Tibial nerve (tissue), 4 donors: Measurements from ENCODE around the gene SYT12. TPM values are rescaled to one million over a fixed set of nuclear protein-coding genes. Genes with fewer than 3 reads are reported as not detected.

ENCODE experiments used
- DNase-seq, 2 donors: peaks; one replicate each; pipeline ENCODE4 v3.0.0-alpha.2; 2019; ENCODE audit warnings: low spot score in 2 of 2
- H3K27ac ChIP-seq, 4 donors: fragments of 200-600 bp; sonication (generic) in 3 of 4; one replicate each; pipeline ENCODE4 v1.5.1; 2017 to 2019; ENCODE audit warnings: mild to moderate bottlenecking in 1 of 4
- H3K27me3 ChIP-seq, 2 donors: fragments of 200-600 bp; sonication (generic) in 1 of 2; one replicate each; pipeline versions ENCODE4 v1.5.1 to v1.6.0; 2017 to 2019
- H3K36me3 ChIP-seq, 3 donors: fragments of 200-600 bp; sonication (generic); one replicate each; pipeline ENCODE4 v1.5.1; 2018 to 2019
- H3K4me1 ChIP-seq, 4 donors: fragments of 200-600 bp; sonication (generic) in 3 of 4; one replicate each; pipeline ENCODE4 v1.5.1; 2017 to 2019
- H3K4me3 ChIP-seq, 4 donors: fragments of 200-600 bp; sonication (generic) in 3 of 4; one replicate each; pipeline ENCODE4 v1.5.1; 2017 to 2019; ENCODE audit warnings: mild to moderate bottlenecking in 1 of 4, moderate library complexity in 1 of 4
- H3K9me3 ChIP-seq, 4 donors: fragments of 200-600 bp; sonication (generic) in 3 of 4; one replicate each; pipeline ENCODE4 v1.5.1; 2017 to 2019
- EP300 ChIP-seq, 2 donors: sonication (generic); formaldehyde crosslinking; IDR thresholded peaks; one replicate each; pipeline ENCODE4 v1.6.1; 2017; ENCODE audit warnings: antibody characterized with exemption in 2 of 2, mild to moderate bottlenecking in 1 of 2
- POLR2A ChIP-seq, 2 donors: fragments of 450-650 bp; IDR thresholded peaks; one replicate each; pipeline ENCODE4 v1.6.1; 2017; ENCODE audit warnings: antibody characterized with exemption in 2 of 2, mild to moderate bottlenecking in 2 of 2, moderate library complexity in 2 of 2
- WGBS, 2 donors: methylation state at CpG; one replicate each; pipeline ENCODE4 v1.1.5; 2018; 5-methylcytosine and 5-hydroxymethylcytosine counted together
- total RNA-seq, 4 donors: library from RNA; depleted of rRNA; stranded (reverse); fragments of >200 nt; gene quantifications; one replicate each; pipeline ENCODE4 v1.1.0, GENCODE V29; 2016
- TF ChIP-seq, protein P1 (sequence below), 5 experiments: fragments of 200-600 bp in 3 of 5; fragments of 450-650 bp in 2 of 5; sonication (generic) in 3 of 5; IDR thresholded peaks; one replicate each; pipeline ENCODE4 v1.5.1; 2016 to 2019; ENCODE audit warnings: antibody characterized with exemption in 5 of 5, mild to moderate bottlenecking in 3 of 5, moderate library complexity in 2 of 5

The SYT12 gene
- total RNA-seq, 4 donors from 2014 or later, result 0.20 to 2.4 (median 0.66) TPM; not detected in 1

DNA sequence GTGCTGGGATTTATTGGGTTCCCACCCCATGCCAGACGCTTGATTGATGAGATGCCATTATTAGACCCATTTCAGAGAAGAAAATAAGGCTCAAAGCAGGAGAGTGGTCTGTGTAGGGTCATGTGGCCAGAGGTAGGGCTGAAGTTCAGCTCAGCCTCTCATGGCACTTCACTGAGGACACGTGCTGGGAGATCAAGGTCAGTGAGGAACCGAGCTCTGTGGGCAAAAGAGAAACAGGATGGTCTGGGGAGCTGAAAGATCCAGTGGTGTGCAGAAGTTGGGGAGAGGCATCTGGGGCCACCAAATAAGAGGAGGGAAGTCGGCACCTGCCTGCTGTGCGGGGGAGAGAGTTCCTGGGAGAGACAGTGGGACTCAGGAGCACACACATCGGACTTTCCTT is 53.3 kb downstream of the SYT12 start:
- TF ChIP-seq EP300 (IDR thresholded peaks at IDR 0.05), result no peak
- TF ChIP-seq, protein P1, sequence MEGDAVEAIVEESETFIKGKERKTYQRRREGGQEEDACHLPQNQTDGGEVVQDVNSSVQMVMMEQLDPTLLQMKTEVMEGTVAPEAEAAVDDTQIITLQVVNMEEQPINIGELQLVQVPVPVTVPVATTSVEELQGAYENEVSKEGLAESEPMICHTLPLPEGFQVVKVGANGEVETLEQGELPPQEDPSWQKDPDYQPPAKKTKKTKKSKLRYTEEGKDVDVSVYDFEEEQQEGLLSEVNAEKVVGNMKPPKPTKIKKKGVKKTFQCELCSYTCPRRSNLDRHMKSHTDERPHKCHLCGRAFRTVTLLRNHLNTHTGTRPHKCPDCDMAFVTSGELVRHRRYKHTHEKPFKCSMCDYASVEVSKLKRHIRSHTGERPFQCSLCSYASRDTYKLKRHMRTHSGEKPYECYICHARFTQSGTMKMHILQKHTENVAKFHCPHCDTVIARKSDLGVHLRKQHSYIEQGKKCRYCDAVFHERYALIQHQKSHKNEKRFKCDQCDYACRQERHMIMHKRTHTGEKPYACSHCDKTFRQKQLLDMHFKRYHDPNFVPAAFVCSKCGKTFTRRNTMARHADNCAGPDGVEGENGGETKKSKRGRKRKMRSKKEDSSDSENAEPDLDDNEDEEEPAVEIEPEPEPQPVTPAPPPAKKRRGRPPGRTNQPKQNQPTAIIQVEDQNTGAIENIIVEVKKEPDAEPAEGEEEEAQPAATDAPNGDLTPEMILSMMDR (IDR thresholded peaks at IDR 0.05), result no peak
- TF ChIP-seq POLR2A (IDR thresholded peaks at IDR 0.05), result no peak
- Histone ChIP-seq H3K4me1 (peaks cover 0 to 29% (median 0%) of the 10 kb centered on the region in 4 donors), H3K4me3 (no peak overlapping the region), H3K36me3 (no peaks in the 10 kb centered on the region), H3K9me3 (no peaks in the 10 kb centered on the region), H3K27me3 (no peaks in the 10 kb centered on the region), H3K27ac (no peak overlapping the region)
- DNase-seq, result no peak
- 86 to 90% methylated on average over 6 of the region's 6 CpGs for WGBS, 2 donors

DNA sequence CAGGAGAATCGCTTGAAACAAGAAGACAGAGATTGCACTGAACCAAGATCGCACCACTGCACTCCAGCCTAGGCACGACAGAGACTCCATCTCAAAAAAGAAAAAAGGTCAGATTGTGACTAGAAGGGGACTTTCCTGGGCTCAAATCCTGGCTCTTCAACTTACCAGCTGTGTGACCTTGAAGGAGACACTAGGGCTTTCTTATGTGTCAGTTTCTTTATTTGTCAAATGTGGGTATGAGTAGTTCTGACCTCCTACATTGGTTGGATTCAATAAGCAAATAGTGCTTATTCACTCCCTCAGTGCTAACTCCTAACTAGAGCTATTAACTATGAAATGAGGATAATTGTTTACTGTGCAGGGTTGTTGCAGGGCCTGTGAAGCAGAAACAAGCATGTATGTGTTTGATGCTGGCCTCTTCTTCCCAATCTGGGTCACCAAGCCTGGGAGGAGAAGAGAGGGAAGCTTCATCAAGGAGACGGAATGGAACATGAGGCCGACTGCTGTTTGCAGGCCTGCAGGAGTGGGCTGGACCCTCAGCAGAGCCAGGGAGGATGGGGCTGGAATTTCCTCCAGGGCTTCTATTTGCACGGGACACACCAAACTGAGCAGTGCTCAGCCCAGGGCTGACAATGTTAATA is 56.3 kb downstream of the SYT12 start:
- H3K4me1 ChIP-seq, result peaks cover 0 to 37% (median 9%) of the 10 kb centered on the region in 4 donors
- H3K27ac ChIP-seq, result peak overlapping the region in 2 of 4 donors; percentile 44 to 61
- 49 to 60% methylated on average over 6 of the region's 6 CpGs for WGBS, 2 donors
- DNase-seq, result no peak
- no peak overlapping the region for H3K4me3 ChIP-seq
- no peaks in the 10 kb centered on the region for H3K36me3 ChIP-seq
- H3K9me3 ChIP-seq, result no peaks in the 10 kb centered on the region
- H3K27me3 ChIP-seq, result no peaks in the 10 kb centered on the region
- no peak for TF ChIP-seq EP300 (IDR thresholded peaks at IDR 0.05)
- TF ChIP-seq, protein P1 (IDR thresholded peaks at IDR 0.05), result no peak
- TF ChIP-seq POLR2A (IDR thresholded peaks at IDR 0.05), result no peak

DNA sequence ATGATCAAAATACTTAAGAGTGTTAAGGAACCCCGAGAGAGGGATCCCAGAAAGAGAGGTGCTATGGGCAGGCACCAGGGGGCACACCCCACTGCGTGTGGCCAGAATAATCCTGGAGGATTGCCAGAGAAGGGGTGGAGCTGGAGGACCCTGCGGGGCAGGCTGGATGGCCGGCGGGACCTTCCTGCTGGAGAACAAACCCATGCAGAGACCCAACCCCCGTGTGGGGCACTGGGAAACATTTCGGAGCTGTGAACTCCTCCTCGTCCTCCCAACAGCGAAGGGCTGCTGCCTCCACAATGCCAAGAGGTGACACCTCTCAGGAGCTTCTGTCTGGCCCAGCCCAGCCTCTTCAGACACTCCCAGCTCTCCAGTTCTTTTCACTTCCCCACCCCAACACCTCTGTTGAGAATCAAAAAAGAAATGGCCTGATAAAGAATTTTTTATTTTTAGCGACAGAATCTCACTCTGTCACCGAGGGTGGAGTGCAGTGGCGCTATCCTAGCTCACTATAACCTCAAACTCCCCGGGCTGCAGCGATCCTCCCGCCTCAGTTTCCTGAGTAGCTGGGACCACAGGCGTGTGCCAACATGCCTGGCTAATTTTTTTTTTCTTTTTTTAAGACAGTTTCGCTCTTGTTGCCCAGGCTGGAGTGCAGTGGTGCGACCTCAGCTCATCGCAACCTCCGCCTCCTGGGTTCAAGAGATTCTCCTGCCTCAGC is 59.3 kb downstream of the SYT12 start:
- H3K36me3 ChIP-seq, result no peaks in the 10 kb centered on the region
- H3K9me3 ChIP-seq, result no peaks in the 10 kb centered on the region
- 40% methylated on average over 20 of the region's 20 CpGs for WGBS, 2 donors
- peaks cover 0 to 37% (median 9%) of the 10 kb centered on the region in 4 donors for H3K4me1 ChIP-seq
- H3K4me3 ChIP-seq, result peak overlapping the region in 1 of 4 donors; percentile 11
- no peak overlapping the region for H3K27ac ChIP-seq
- TF ChIP-seq, protein P1 (IDR thresholded peaks at IDR 0.05), result no peak
- TF ChIP-seq EP300 (IDR thresholded peaks at IDR 0.05) (no peak), POLR2A (IDR thresholded peaks at IDR 0.05) (no peak)
- no peak for DNase-seq
- no peaks in the 10 kb centered on the region for H3K27me3 ChIP-seq

DNA sequence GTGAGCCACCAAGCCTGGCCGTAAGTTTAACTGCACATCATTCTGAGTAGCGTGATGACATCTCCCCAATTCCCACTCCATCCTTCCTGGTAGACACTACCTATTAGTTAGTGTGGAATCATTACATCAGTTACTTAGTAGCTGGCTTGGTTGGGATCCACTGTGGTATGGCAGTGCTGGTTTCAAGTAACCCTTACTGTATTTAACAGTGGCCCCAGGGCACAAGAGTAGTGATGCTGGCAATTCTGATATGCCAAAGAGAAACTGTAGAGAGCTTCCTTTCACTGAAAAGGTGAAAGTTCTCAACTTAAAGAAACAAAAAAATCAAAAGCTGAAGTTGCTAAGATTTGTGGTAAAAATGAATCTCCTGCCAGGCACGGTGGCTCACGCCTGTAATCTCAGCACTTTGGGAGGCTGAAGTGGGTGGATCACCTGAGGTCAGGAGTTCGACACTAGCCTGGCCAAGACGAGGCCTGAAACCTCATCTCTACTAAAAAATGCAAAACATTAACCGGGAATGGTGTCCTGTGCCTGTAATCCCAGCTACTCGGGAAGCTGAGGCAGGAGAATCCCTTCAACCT is 60.9 kb downstream of the SYT12 start:
- Histone ChIP-seq H3K27ac (no peak overlapping the region), H3K4me1 (peaks cover 0 to 22% (median 9%) of the 10 kb centered on the region in 4 donors), H3K27me3 (no peaks in the 10 kb centered on the region), H3K36me3 (no peaks in the 10 kb centered on the region), H3K9me3 (no peaks in the 10 kb centered on the region), H3K4me3 (no peak overlapping the region)
- 88 to 90% methylated on average over 8 of the region's 8 CpGs for WGBS, 2 donors
- DNase-seq, result no peak
- TF ChIP-seq POLR2A (IDR thresholded peaks at IDR 0.05) (no peak), EP300 (IDR thresholded peaks at IDR 0.05) (no peak)
- TF ChIP-seq, protein P1 (IDR thresholded peaks at IDR 0.05), result no peak

DNA sequence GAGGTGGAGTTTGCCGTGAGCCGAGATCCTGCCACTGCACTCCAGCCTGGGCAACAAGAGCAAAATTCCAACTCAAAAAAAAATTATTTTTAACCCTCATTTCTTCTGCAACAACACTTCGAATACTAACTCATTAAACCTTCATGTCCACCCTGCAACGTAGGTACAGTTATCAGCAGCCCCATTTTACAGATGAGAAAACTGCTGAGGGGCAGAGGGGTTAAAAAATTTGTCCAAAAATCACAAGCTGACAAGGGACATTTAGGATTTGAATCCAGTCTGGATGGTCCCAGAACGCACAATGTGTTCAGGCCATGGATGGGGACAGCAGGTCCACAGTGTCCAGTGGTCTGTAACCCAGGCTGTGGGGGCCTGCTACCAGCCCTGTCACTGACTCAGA is 62.7 kb downstream of the SYT12 start:
- TF ChIP-seq POLR2A (IDR thresholded peaks at IDR 0.05) (no peak), EP300 (IDR thresholded peaks at IDR 0.05) (no peak)
- TF ChIP-seq, protein P1 (IDR thresholded peaks at IDR 0.05), result no peak
- H3K27me3 ChIP-seq, result no peaks in the 10 kb centered on the region
- WGBS, 2 donors, result 94% methylated on average over 5 of the region's 5 CpGs
- H3K27ac ChIP-seq, result no peak overlapping the region
- no peak for DNase-seq
- no peaks in the 10 kb centered on the region for H3K9me3 ChIP-seq
- H3K4me3 ChIP-seq, result no peak overlapping the region
- H3K4me1 ChIP-seq, result peaks cover 0 to 13% (median 9%) of the 10 kb centered on the region in 4 donors
- H3K36me3 ChIP-seq, result no peaks in the 10 kb centered on the region
